Activated gamma-delta T cell (primary cell): ENCODE results near the gene SCUBE3.

ENCODE experiments used
- DNase-seq: peaks from one replicate; lab custom pipeline; 2025; lab: John Stamatoyannopoulos, UW

The SCUBE3 gene

DNA sequence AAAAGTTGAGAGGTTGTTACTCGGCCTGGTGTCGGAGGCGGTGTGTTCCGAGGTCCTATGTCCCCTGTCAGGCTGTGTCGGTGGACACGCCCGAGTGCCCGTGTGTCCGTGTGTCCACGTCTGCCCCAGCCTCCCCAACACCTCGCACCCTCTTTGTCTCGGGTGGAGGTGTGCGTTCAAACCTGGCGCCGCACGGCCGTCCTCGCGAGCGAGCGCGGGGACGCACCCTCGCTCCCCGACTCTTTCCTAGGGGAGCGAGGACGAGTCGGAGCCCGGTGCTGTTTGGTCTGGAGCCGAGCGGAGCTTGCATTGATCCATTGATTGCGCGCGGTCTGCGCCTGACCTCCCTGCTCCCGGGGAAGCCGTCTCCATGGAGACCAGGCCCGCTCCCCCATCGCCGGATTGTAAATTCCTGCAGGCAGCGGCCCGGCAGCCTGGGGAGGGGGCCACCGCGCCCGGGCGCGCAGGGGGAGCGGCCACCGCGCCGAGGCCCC lies 411 bp upstream of the SCUBE3 start:
- DNase-seq, result no peak

DNA sequence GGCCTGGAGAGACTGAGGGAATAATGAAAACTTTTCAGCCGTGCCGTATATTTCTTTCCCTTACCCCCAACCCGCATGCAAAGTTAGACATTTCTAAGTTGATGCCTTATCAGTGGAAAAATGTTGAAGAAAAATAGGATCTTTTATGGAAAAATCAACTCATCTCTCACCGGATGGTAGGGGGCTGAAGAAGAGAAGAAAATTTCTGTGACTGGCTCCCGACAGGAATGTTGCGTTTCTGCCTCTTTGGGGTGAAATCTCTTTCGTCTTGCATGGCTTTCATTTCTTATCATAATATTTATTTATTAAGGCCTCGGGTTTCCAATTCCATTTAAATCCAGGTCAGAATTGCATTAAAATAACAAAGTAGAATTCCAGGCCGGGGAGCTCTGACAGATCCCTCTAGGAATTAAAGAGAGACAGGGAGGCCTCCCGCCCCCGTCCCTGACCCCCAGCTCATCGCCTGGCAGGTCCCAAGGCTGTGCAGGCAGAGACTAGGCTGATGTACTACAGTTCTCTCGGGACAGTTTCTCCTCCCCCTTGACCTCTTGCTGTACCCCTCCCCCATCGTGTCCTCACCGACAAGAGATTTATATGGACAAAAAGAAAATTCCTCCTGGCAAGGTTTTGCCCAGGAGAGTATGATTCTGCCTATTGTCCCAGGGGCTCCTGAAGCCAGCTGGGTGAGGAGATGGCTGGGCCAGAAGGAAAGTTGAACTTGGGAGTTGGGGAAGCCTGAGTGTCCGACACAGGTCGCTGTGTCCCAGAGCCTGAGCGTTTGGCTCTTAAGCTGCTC lies 1.3 kb downstream of the SCUBE3 start:
- DNase-seq, result no peak

DNA sequence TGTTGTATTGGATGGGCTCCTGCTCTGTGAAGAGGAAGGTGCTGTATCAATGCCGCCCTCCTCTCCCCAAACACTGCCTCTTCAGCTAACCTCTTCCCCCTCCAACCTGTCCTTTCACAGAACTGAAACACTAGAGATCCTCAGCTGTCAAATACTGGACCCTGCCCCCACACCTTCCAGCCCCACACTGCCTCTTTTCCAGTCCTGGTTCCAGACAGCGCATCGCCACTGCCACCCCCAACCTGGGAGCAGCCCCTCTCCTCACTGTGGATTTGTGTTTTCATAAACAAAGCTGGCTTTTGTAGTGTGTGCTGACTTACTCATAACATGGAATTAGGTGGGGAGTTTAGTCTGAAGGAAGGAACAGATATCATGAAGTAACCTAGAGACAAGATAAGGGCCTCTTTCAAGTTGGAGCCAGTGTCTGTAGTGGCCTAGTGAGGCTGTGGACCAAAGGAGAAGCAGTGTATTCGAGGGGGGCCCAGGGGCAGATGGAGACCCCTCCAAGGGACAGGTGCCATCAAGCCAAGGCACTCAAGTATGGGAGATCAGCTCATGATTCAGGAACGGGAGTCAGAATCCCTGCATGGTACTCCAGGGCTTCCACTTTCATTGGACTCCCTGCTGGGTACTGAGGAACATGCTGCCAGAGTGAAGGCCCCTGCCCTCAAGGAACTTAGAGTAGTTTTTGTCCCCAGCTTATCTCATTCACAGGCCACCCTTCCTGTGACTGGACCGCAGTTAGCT lies 2.1 kb downstream of the SCUBE3 start:
- no peak for DNase-seq

DNA sequence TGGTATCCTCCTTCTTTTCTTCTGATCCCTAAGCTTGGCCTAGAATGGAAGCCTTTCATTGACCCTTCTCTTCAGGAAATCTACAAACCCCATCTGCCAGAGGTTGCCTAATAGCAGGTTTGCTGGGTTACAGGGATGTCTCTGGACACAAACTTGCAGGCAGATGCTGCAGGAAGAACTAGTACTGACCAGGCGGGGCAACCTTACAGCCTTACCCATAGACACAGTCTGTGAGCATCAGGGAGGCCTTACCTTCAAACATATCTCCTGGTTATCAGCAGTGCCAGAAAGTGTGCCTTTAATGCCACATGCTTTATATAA lies 2.6 kb downstream of the SCUBE3 start:
- DNase-seq, result no peak

DNA sequence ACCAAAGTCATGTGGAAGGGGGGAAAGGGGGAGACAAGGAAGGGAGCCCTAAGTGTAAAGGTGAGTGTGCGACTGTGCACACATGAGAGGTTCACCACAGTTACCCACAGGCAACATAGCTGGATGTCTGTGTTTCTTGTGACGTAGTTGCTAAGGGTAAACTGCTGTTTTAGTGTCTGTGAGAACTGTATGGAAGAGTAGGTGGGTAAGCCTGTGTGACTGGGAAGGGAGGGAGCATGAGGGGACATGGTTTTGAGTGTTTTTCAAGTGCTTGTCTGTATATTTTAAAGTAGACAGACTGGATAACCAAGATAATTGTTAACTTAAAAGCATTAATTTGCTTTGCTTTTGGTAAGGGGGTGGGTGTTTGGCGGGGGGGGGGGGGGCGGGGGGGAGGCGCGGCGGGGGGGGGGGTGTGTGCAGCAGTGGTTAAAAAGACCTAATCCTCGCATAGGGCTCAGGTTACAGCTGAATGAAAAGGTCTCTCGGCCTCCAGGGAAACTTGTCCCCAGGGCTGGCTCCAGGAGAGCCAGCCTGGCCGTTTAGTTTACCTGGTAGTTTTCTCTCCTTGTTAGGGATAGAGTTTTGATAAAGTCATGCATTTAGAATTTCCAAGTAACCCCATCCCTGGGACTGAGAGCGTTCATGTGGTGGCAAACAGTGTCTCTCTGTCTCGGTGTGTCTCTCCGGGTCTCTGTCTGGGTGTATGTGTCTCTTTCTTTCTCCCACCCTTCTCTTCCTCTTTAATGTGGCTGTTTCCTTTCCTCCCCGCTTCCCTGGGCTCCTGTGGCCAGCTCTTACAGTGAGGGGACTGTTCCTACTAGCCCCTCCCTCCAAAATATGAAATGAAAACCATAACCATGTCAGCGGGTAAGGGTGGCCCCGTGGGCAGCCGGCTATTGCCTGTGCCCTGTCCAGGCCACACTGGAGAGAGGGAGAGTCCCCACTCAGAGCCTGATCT lies 3.4 kb downstream of the SCUBE3 start:
- no peak for DNase-seq

DNA sequence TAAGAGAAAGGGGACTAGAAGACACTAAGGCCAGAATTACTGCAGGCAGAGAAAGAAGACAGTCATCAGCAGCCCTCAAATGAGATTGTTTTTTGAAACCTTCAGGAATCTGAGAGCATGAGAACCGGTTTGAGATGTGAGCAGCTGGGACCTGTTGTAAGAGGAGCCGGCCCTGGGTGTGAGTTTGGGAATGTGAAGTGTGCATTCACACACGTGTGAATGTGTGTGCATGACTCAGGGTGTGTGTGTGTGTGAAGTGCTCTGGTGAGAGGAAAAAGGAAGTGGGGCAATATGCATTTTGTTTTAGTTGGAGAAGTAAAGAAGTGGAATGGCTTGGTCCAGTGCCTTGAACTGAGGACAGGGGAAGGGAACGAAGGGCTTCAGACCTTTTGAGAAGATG lies 4.3 kb downstream of the SCUBE3 start:
- DNase-seq, result no peak

DNA sequence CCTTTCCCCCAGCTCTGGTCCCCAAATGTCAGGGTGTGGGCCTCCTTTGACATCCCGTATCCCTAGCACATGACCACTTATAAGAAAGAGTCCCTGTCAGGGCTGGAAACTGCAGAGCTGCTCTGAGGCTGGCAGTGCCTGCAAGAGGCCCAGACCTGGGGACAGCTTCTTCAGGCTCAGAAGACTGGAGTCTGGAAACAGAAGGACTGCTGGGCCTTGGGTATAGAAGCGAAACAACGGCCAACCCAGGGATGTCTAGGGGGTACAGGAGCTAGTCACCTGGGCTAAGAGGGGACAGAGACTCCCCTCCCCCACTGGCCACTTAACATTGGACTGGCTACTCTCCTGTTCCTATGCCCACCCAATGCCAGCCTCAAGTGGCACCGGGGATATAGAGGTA lies 4.7 kb downstream of the SCUBE3 start:
- no peak for DNase-seq

DNA sequence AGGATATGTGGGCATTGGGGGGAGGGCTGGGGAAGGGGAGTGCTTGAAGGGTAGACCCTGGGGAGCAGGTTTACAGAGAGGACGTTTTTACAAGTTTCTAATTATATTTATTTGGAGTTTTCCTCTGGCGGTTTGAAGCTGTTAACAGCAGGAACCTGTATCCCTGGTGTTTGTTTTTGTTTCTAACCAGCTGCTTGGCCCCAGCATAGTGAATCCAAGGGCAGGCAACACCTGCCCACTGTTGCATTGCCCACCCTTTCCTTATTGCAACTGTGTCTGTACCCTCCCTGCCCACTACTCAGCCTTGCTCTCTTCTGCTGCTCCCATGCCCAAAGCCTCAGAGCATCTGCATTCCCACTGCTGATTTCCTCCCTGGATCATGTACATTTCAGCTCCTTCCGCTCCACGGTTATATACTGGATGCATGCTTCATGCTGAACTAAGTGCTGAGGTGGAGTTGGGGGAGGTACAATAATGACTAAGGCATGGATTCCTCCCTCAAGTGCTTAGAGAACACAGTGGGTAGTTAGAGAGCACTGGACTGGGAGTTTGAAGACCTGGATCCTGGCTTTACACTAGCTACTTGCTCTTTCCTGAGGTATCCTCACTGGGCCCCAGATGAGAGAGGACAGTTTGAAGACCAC lies 6.0 kb downstream of the SCUBE3 start:
- no peak for DNase-seq

DNA sequence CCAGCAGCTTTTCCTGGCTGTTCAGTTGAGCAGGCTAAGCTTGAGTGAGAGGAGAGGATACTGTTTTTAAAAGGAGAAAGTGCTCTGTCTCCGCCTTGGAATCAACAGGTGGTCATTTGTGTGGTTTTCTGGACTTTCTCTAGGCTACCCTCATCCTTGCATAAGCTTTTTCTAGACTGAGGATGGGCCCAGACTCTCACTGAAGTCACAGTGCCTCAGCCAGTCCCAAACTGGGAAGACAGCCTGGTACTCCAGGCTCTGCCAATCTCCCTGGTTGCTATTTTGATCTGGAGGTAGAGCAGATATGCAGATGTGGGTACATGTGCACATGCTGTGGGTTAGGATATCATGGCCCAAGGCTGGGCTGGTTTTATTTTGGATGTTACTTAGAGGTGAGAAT lies 7.0 kb downstream of the SCUBE3 start:
- no peak for DNase-seq

DNA sequence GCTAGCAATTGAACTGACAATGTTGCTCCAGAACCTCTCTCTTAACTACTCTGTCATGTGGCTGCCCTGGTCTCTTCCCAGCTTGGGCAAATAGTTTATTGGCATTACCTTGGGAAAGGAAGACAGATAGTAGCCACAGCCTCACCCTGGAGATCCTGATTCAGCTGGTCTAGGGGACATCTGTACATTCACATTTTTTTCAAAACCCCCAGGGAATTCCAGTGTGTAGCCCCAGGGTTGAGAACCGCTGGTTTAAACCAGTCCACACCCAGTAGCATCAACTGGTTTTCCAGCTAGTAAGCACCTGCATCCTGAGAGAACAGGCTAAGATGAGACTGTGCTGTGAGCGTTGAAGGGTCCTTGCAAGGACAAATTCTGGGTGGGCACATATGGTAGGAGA lies 9.6 kb downstream of the SCUBE3 start:
- DNase-seq, result no peak

DNA sequence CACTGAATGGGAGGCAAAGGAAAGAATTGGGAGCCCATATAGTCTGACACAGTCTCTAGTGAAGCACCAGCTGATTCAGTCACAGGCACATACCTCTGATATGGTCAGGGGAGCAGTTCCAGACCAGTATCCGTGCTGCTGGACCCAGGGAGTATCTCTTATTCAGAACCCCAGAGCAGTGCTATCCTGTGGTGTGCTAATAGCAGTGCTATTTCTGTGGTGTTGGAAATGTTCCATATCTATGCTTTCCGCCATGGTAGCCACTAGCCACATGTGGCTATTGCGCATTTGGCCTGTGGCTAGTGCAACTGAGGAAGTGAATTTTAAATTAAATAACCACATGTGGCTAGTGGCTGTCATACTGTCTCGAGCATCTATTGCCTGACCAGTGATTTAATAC lies 11.0 kb downstream of the SCUBE3 start:
- DNase-seq, result no peak

DNA sequence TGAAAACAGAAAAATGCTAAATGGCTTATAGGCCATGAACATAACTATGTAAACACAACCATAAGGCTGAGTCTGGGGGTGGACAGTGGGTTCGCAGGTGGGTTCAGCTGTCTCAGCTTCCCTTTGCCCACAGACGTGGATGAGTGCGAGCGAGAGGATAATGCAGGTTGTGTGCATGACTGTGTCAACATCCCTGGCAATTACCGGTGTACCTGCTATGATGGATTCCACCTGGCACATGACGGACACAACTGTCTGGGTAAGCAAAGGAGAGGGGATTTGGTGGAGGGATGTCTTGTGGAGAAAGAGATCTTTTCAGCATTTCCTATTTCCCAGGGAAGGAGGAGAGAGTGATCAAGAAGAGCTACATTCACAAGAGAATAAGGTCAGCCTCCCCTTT lies 14.7 kb downstream of the SCUBE3 start:
- DNase-seq, result no peak

DNA sequence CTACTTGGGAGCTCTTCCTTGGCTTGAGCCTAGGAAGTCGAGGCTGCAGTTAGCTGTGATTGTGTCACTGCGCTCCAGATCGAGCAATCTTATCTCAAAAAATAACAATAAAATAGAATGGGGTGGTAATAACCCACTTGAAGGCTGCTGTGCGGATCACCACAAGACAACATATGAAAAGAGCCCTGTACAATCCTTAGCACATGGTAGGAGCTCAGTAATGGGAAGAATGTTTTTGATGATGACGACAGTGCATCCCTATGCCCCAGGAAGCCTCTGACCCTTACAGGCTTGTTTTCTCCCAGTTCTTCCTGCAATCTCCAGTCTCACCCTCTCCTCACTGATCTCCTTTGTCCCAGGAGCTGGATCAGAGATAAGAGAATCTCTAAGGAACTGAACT lies 15.5 kb downstream of the SCUBE3 start:
- DNase-seq, result no peak

DNA sequence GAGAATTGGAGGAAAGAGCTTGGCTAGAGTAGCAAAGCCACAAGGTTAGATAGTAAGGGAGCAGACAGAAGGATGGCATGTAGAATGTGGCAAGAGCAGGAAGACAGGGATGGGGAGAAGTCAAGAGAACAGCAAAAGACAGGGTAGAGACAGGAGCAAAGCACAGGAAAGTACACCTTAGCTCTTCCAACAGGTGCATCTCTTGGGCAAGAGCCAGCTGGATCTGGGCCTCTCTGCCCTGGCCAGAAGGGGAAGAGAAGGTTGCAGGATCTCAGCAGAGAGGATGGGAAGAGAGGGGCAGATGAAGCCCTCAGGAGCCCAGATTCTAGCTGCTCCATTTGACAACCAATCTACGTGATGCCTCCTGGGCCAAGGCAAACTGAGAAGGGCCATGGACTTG lies 16.7 kb downstream of the SCUBE3 start:
- no peak for DNase-seq

DNA sequence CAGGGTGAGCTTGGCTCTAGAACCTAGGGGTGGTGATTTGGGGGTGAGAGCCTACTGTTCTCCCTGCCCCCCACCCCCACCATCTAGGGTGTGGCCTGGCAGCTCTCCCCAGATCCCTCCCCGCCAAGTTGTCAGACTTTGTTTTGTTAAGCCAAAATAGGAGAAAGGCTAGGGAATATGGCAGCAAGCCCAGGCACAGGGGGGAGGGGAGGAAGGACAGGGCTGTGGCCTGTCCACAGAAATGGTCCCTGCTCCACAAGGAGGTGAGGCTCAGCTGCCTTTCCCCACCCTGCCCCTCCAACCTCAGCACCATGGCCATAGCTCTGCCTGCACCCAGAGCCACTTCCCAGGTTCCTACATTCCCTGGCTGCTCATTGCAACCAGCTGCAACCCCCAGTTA lies 17.2 kb downstream of the SCUBE3 start:
- DNase-seq, result no peak

DNA sequence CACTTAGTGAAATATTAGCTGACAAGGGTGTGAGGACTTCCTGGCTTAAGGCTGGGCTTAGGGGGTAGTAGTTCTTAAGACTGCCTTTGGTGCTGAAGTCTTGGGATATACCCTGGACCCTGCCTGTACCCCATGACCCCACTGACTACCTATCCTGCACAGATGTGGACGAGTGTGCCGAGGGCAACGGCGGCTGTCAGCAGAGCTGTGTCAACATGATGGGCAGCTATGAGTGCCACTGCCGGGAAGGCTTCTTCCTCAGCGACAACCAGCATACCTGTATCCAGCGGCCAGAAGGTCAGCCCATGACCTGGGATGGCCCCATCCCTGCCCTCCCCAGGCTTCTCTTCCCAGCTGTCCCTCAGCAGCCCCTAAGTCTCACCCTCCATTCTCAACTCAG lies 17.8 kb downstream of the SCUBE3 start:
- DNase-seq, result no peak

DNA sequence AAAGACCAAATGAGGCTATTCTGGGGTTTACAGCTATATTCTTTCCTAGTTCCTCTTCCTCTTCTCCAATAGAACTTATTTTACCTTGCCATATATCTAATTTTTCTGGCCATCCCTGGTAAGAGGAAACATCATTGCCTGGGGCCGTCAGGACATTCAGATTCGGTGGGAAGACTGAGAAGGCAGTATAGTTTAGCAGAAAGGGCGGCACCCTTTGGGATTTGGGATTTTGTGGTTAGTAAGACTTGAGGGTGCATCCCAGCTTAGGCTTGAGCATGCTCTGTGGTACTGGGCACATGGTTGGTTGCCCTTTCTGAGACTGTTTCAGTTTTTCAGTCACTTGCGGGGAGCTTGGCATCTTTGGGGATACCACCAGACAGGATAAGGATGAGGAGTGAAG lies 21.1 kb downstream of the SCUBE3 start:
- DNase-seq, result no peak

DNA sequence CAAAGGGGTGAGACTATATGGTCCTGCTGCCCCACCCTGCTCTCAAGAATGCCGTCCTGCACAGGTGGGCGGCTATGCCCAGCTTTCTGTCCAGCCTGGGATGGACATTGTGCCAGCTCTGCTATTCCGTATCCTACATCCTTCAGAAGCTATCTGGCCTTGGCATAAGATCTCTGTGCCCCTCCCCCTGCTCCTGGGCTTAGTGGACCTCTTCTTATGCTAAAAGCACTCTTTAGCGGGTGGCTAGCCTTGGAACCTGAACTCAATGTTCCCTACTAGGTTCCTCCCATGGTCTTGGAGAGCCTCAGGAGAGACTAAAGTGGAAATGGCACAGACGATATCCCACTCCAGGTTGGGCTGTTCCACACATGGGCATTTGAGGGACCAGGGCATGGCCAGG lies 22.5 kb downstream of the SCUBE3 start:
- DNase-seq, result no peak

DNA sequence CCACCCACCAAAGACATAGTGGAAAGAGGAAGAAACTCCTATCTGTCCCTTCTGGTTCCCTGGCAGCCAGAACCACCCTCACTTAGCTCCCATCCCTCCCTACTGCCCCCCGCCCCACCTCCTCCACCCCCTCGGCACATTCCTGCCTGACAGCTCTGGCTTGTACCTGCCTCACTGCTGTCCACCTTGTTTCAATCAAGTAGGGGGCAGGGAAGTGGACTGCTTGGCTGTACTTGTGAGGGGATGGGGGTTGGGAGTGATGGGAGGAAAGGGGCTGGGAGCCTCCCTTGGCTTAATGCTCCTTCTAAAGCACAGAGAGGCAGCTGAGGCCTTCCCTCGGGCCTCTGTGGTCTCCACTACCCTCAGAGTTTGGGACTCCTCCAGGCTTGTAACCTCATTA lies 23.7 kb downstream of the SCUBE3 start:
- DNase-seq, result no peak

DNA sequence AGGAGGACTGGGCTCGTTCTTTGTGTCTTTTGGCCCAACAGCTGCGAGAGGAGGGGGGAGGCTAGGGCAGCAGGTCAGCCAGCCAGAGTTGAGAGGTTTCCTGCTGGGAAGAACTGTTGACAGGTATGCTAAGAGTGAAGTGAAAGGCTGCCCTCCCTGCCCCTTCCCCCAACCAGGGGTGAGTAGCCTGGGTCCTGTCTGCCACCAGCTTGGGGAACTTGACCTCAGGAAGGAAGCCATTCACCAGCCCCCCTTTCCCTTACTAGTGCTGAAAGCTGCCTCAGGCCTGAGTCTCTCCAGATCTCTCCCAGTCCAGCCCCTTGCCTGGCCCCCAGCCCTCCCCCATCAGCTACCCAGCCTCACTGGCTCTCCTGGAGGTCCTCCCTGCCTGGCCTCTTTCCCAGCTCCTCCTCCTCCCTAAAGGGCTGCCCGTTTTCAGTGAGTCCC lies 25.1 kb downstream of the SCUBE3 start:
- DNase-seq, result no peak

DNA sequence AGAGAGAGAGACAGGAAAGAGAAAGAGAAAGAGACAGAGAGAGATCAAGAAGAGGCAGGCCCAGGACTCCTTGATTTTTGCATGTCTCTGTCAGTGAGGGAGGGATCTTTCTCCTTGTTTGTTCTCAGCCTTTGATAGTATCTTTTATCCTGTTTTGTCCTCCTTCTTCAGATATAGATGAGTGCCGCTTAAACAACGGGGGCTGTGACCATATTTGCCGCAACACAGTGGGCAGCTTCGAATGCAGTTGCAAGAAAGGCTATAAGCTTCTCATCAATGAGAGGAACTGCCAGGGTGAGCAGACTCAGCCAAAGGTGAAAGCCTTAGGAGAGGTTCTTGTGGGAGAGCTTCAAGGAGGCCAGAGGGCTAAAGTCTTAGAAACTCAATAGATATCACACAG lies 25.8 kb downstream of the SCUBE3 start:
- DNase-seq, result no peak
